Keratinocyte (primary cell): ENCODE data around the gene CDK10.

Experiments
- CTCF ChIP-seq, 3 experiments: IDR thresholded peaks in 1 of 3; conservative IDR thresholded peaks in 1 of 3; optimal IDR thresholded peaks in 1 of 3; 2 replicates in 2 of 3; 3 replicates in 1 of 3; pipeline versions ENCODE3 to v1.5.1; 2011; ENCODE audit warnings: low read length in 3 of 3, mild to moderate bottlenecking in 3 of 3, moderate library complexity in 2 of 3, control low read depth in 1 of 3, inconsistent platforms in 1 of 3; ENCODE audit not compliant: insufficient read depth in 2 of 3; ENCODE audit errors: extremely low read depth in 1 of 3
- EZH2 ChIP-seq: IDR thresholded peaks from one replicate; pipeline ENCODE4 v1.6.1; 2012; ENCODE audit warnings: inconsistent platforms, mild to moderate bottlenecking, low read length, moderate library complexity

- no peak for TF ChIP-seq CTCF (optimal IDR thresholded peaks at IDR 0.05 in 1 of 3, IDR thresholded peaks at IDR 0.05 in 1 of 3, conservative IDR thresholded peaks at IDR 0.05 in 1 of 3; ENCODE audit: extremely low read depth in 1 of 3, insufficient read depth in 2 of 3, low read length in 3 of 3)
- no peak for TF ChIP-seq EZH2
Observed at GRCh38 chr16:89651584-89651983, 34.9 kb upstream of the CDK10 start.
